Keratinocyte (primary cell): ENCODE results near the gene AQP5. TPM values are rescaled to one million over a fixed set of nuclear protein-coding genes. Genes with fewer than 3 reads are reported as not detected.

Experiments used
- DNase-seq: peaks from one replicate; pipeline ENCODE4 v3.0.0-alpha.2; 2011; ENCODE audit warnings: low read depth, missing footprints, low spot score
- FAIRE-seq: peaks from 2 replicates; lab custom pipeline; 2011; peaks lifted over from hg19 to GRCh38; lab: Jason Lieb, UNC
- H2AFZ ChIP-seq: 2 replicates; pipeline ENCODE4 v1.6.0; 2012; ENCODE audit warnings: low read length, control low read depth, inconsistent platforms; ENCODE audit not compliant: control insufficient read depth
- H3K27ac ChIP-seq: 2 replicates; pipeline ENCODE4 v1.5.1; 2011; ENCODE audit warnings: low read length; ENCODE audit not compliant: control insufficient read depth, insufficient read depth
- H3K27me3 ChIP-seq: 3 replicates; pipeline ENCODE4 v1.6.0; 2011; ENCODE audit warnings: low read length; ENCODE audit not compliant: control insufficient read depth, insufficient read depth; ENCODE audit errors: extremely low read depth
- H3K36me3 ChIP-seq, 2 experiments: 2 replicates in 1 of 2; 3 replicates in 1 of 2; pipeline ENCODE4 v1.5.1; 2011; ENCODE audit warnings: low read length in 2 of 2, mild to moderate bottlenecking in 1 of 2; ENCODE audit not compliant: control insufficient read depth in 2 of 2, insufficient read depth in 2 of 2; ENCODE audit errors: extremely low read depth in 1 of 2
- H3K4me1 ChIP-seq: 3 replicates; pipeline ENCODE4 v1.5.1; 2011; ENCODE audit warnings: low read length; ENCODE audit not compliant: control insufficient read depth, insufficient read depth; ENCODE audit errors: extremely low read depth
- H3K4me2 ChIP-seq: 3 replicates; pipeline ENCODE4 v1.6.0; 2011; ENCODE audit warnings: low read depth, low read length; ENCODE audit not compliant: control insufficient read depth, insufficient read depth; ENCODE audit errors: extremely low read depth
- H3K4me3 ChIP-seq, 3 experiments: fragments of 200-600 bp in 1 of 3; sonication (generic) in 1 of 3; 2 replicates in 2 of 3; 3 replicates in 1 of 3; pipeline ENCODE4 v1.5.1; 2011 to 2016; ENCODE audit warnings: low read length in 3 of 3, mild to moderate bottlenecking in 3 of 3, control low read depth in 2 of 3, inconsistent platforms in 1 of 3, low read depth in 1 of 3, mixed read lengths in 1 of 3, mixed run types in 1 of 3, moderate library complexity in 1 of 3; ENCODE audit not compliant: control insufficient read depth in 2 of 3, insufficient read depth in 2 of 3; ENCODE audit errors: extremely low read depth in 1 of 3
- H3K79me2 ChIP-seq: 2 replicates; pipeline ENCODE4 v1.6.0; 2012; ENCODE audit warnings: low read length; ENCODE audit not compliant: control insufficient read depth, insufficient read depth
- H3K9ac ChIP-seq: 3 replicates; pipeline ENCODE4 v1.6.0; 2011; ENCODE audit warnings: low read length; ENCODE audit not compliant: control insufficient read depth, insufficient read depth; ENCODE audit errors: extremely low read depth
- H3K9me1 ChIP-seq: 3 replicates; pipeline ENCODE4 v1.6.0; 2011; ENCODE audit warnings: low read length; ENCODE audit not compliant: control insufficient read depth, insufficient read depth; ENCODE audit errors: extremely low read depth
- H3K9me3 ChIP-seq: 2 replicates; pipeline ENCODE4 v1.5.1; 2012; ENCODE audit warnings: low read depth, low read length; ENCODE audit not compliant: control insufficient read depth
- H4K20me1 ChIP-seq: 3 replicates; pipeline ENCODE4 v1.6.0; 2011; ENCODE audit warnings: low read length; ENCODE audit not compliant: control insufficient read depth, insufficient read depth; ENCODE audit errors: extremely low read depth
- EZH2 ChIP-seq: IDR thresholded peaks from one replicate; pipeline ENCODE4 v1.6.1; 2012; ENCODE audit warnings: inconsistent platforms, mild to moderate bottlenecking, low read length, moderate library complexity
- dilution Hi-C: fragments of 300-500 bp; cut with MboI; formaldehyde crosslinking; loops from one replicate; pipeline ENCODE4 v1.7.0; 2020; ENCODE audit warnings: low sequenced_read_pairs; ENCODE audit not compliant: extremely low pct_ligation_motif_present
- polyA plus RNA-seq, 5 experiments: library from polyadenylated mRNA; depleted of rRNA in 3 of 5; stranded (reverse) in 3 of 5; stranded (forward) in 1 of 5; unstranded in 1 of 5; fragments of >200 nt; gene quantifications; 1 replicate in 1 of 5; 2 replicates in 3 of 5; 3 replicates in 1 of 5; pipeline versions ENCODE4 v1.2.1 to v1.2.3, GENCODE V29; 2011 to 2012; ENCODE audit warnings: missing spikeins in 2 of 5, low read depth in 1 of 5, low replicate concordance in 1 of 5
- TF ChIP-seq, protein P1 (sequence below), 3 experiments: IDR thresholded peaks in 1 of 3; conservative IDR thresholded peaks in 1 of 3; optimal IDR thresholded peaks in 1 of 3; 2 replicates in 2 of 3; 3 replicates in 1 of 3; pipeline versions ENCODE3 to v1.5.1; 2011; ENCODE audit warnings: low read length in 3 of 3, mild to moderate bottlenecking in 3 of 3, moderate library complexity in 2 of 3, control low read depth in 1 of 3, inconsistent platforms in 1 of 3; ENCODE audit not compliant: insufficient read depth in 2 of 3; ENCODE audit errors: extremely low read depth in 1 of 3

Gene AQP5
- polyA plus RNA-seq, 1 donor (not counting 4 experiments of a cell fraction or from before 2014, with no cell fraction given): not detected

DNA sequence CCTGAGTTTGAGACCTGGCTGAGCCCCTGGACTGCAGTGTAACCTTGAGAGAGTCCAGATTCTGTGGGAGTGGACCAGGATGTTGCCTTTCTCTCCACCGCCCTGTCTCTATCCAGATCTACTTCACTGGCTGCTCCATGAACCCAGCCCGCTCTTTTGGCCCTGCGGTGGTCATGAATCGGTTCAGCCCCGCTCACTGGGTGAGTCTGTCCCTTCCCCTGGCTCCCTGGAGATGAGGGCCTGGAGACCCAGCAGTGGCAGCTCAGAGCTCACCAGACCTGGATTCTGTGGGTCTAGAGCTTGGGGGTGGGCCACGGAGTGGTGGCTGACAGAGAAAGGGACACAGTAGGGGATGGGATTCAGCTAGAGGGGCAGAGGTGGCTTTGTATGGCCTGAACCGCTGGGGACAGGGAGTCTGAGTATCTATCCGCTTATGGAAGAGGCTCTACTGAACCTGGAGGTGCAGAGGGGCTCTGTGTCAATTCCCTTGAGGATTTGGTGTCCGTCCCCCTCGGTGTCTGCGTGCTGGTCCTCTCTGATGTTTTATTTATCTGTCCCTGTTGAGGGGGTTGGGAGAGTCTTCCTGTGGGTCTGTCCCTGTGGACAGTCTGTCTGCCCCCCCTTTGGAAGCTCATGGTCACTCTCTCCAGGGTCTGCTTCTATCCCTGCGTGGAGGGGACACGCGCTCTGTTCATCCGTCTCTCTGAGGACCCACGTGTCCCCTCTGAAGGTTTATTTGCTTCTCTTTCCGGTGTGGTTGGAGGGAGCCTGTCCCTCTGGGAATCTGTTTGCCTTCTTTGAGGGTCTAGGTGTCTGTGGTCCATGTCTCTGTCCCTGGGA is 2.5 kb downstream of the AQP5 start:
- TF ChIP-seq, protein P1, sequence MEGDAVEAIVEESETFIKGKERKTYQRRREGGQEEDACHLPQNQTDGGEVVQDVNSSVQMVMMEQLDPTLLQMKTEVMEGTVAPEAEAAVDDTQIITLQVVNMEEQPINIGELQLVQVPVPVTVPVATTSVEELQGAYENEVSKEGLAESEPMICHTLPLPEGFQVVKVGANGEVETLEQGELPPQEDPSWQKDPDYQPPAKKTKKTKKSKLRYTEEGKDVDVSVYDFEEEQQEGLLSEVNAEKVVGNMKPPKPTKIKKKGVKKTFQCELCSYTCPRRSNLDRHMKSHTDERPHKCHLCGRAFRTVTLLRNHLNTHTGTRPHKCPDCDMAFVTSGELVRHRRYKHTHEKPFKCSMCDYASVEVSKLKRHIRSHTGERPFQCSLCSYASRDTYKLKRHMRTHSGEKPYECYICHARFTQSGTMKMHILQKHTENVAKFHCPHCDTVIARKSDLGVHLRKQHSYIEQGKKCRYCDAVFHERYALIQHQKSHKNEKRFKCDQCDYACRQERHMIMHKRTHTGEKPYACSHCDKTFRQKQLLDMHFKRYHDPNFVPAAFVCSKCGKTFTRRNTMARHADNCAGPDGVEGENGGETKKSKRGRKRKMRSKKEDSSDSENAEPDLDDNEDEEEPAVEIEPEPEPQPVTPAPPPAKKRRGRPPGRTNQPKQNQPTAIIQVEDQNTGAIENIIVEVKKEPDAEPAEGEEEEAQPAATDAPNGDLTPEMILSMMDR (optimal IDR thresholded peaks at IDR 0.05 in 1 of 3, IDR thresholded peaks at IDR 0.05 in 1 of 3, conservative IDR thresholded peaks at IDR 0.05 in 1 of 3; ENCODE audit: extremely low read depth in 1 of 3, insufficient read depth in 2 of 3, low read length in 3 of 3): no peak
- TF ChIP-seq EZH2: no peak
- Histone ChIP-seq H3K36me3 (no peaks in the 10 kb centered on the region), H3K9me3 (no peaks in the 10 kb centered on the region), H2AFZ (no peak overlapping the region), H3K4me1 (peaks cover 15% of the 10 kb centered on the region), H4K20me1 (no peaks in the 10 kb centered on the region), H3K9me1 (no peaks in the 10 kb centered on the region), H3K4me2 (no peak overlapping the region), H3K27ac (no peak overlapping the region), H3K9ac (no peak overlapping the region), H3K27me3 (peaks cover 62% of the 10 kb centered on the region), H3K79me2 (no peaks in the 10 kb centered on the region), H3K4me3 (no peak overlapping the region)
- FAIRE-seq (no peak), DNase-seq (no peak)
- dilution Hi-C loops: no loop called here

DNA sequence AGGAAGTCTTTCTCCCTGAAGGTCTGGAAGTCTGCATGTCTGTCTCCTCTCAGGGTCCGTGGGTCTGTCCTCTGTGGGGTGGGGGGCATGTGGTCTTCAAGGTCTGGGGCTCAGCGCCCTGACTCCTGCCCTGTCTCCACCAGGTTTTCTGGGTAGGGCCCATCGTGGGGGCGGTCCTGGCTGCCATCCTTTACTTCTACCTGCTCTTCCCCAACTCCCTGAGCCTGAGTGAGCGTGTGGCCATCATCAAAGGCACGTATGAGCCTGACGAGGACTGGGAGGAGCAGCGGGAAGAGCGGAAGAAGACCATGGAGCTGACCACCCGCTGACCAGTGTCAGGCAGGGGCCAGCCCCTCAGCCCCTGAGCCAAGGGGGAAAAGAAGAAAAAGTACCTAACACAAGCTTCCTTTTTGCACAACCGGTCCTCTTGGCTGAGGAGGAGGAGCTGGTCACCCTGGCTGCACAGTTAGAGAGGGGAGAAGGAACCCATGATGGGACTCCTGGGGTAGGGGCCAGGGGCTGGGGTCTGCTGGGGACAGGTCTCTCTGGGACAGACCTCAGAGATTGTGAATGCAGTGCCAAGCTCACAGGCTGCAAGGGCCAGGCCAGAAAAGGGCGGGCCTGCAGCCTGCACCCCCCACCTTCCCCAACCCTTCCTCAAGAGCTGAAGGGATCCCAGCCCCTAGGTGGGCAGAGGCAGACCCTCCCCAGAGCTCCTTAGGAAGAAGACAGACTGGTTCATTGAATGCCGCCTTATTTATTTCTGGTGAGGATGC is 3.4 kb downstream of the AQP5 start:
- TF ChIP-seq, protein P1 (optimal IDR thresholded peaks at IDR 0.05 in 1 of 3, IDR thresholded peaks at IDR 0.05 in 1 of 3, conservative IDR thresholded peaks at IDR 0.05 in 1 of 3; ENCODE audit: extremely low read depth in 1 of 3, insufficient read depth in 2 of 3, low read length in 3 of 3): no peak
- no peak for TF ChIP-seq EZH2
- no peak overlapping the region for H3K27ac ChIP-seq
- FAIRE-seq (no peak), DNase-seq (no peak)
- peaks cover 15% of the 10 kb centered on the region for H3K4me1 ChIP-seq
- no peak overlapping the region for H2AFZ ChIP-seq
- no peaks in the 10 kb centered on the region for H3K79me2 ChIP-seq
- H3K36me3 ChIP-seq: no peaks in the 10 kb centered on the region
- H3K4me2 ChIP-seq: no peak overlapping the region
- dilution Hi-C loops: no loop called here
- no peaks in the 10 kb centered on the region for H4K20me1 ChIP-seq
- H3K9ac ChIP-seq: no peak overlapping the region
- no peaks in the 10 kb centered on the region for H3K9me3 ChIP-seq
- peaks cover 54% of the 10 kb centered on the region for H3K27me3 ChIP-seq
- no peaks in the 10 kb centered on the region for H3K9me1 ChIP-seq
- no peak overlapping the region for H3K4me3 ChIP-seq
